GM23338 (cell line): ENCODE results near the gene EXOC5. TPM values are rescaled to one million over a fixed set of nuclear protein-coding genes. Genes with fewer than 3 reads are reported as not detected.

Experiments
- ATAC-seq: fragments of 200-7000 bp; cut with Tn5 transposase; 3 replicates; pipeline ENCODE4 v1.9.1; 2020
- DNase-seq: peaks from one replicate; pipeline ENCODE4 v3.0.0-alpha.2; 2015; ENCODE audit warnings: low spot score
- H2AFZ ChIP-seq: fragments of 200-600 bp; sonication (generic); 2 replicates; pipeline ENCODE4 v1.8.0; 2016; ENCODE audit warnings: antibody characterized with exemption, mild to moderate bottlenecking, moderate library complexity
- H3F3A ChIP-seq: fragments of 200-600 bp; sonication (generic); replicated peaks from 2 replicates; pipeline ENCODE4 v1.8.0; 2017; ENCODE audit warnings: antibody characterized with exemption, mixed run types, low read depth
- H3K27ac ChIP-seq: fragments of 200-600 bp; sonication (generic); 2 replicates; pipeline ENCODE4 v1.6.1; 2016; ENCODE audit warnings: low read depth
- H3K27me3 ChIP-seq: fragments of 200-600 bp; sonication (generic); 2 replicates; pipeline ENCODE4 v1.8.0; 2016; ENCODE audit warnings: mild to moderate bottlenecking, mixed run types, moderate library complexity; ENCODE audit not compliant: insufficient read depth
- H3K36me3 ChIP-seq: fragments of 200-600 bp; sonication (generic); 2 replicates; pipeline ENCODE4 v1.8.0; 2016; ENCODE audit warnings: mild to moderate bottlenecking; ENCODE audit not compliant: insufficient read depth
- H3K4me1 ChIP-seq: fragments of 200-600 bp; sonication (generic); 2 replicates; pipeline ENCODE4 v1.8.0; 2016; ENCODE audit warnings: mild to moderate bottlenecking, moderate library complexity; ENCODE audit not compliant: insufficient read depth
- H3K4me2 ChIP-seq: fragments of 200-600 bp; sonication (generic); 2 replicates; pipeline ENCODE4 v1.7.1; 2017; ENCODE audit warnings: mixed run types
- H3K4me3 ChIP-seq: fragments of 200-600 bp; sonication (generic); 2 replicates; pipeline ENCODE4 v1.6.1; 2016; ENCODE audit warnings: mixed run types
- H3K79me2 ChIP-seq: fragments of 200-600 bp; sonication (generic); replicated peaks from 2 replicates; pipeline ENCODE4 v1.8.0; 2017; ENCODE audit warnings: mild to moderate bottlenecking; ENCODE audit not compliant: insufficient read depth
- H3K9me2 ChIP-seq: fragments of 200-600 bp; sonication (generic); 2 replicates; pipeline ENCODE4 v1.8.0; 2017; ENCODE audit not compliant: insufficient read depth
- H4K20me1 ChIP-seq: fragments of 200-600 bp; sonication (generic); replicated peaks from 2 replicates; pipeline ENCODE4 v1.8.0; 2017; ENCODE audit warnings: mild to moderate bottlenecking; ENCODE audit not compliant: insufficient read depth
- H3K27ac Mint-ChIP-seq: 2 replicates; pipeline ENCODE4 v1.8.0; 2020; ENCODE audit warnings: inconsistent platforms, mild to moderate bottlenecking, moderate library complexity, mixed read lengths
- H3K27me3 Mint-ChIP-seq: 3 replicates; pipeline ENCODE4 v1.8.0; 2022; ENCODE audit warnings: low read depth, mild to moderate bottlenecking, moderate library complexity, mixed read lengths, inconsistent platforms; ENCODE audit not compliant: insufficient read depth, poor library complexity
- H3K36me3 Mint-ChIP-seq: 3 replicates; pipeline ENCODE4 v1.8.0; 2021; ENCODE audit warnings: low read depth, mild to moderate bottlenecking, inconsistent platforms, moderate library complexity, mixed read lengths
- H3K4me1 Mint-ChIP-seq: 3 replicates; pipeline ENCODE4 v1.8.0; 2020; ENCODE audit warnings: mild to moderate bottlenecking, inconsistent platforms, mixed read lengths
- H3K4me3 Mint-ChIP-seq: 3 replicates; pipeline ENCODE4 v1.8.0; 2021; ENCODE audit warnings: moderate library complexity, mild to moderate bottlenecking, inconsistent platforms, mixed read lengths
- H3K9me3 Mint-ChIP-seq: 3 replicates; pipeline ENCODE4 v1.8.0; 2020; ENCODE audit warnings: moderate library complexity, mild to moderate bottlenecking, inconsistent platforms, mixed read lengths
- CREB1 ChIP-seq: fragments of 250-450 bp; sonication (Bioruptor Pico); IDR thresholded peaks from 2 replicates; pipeline ENCODE4 v1.5.0; 2020; ENCODE audit warnings: low read depth, mild to moderate bottlenecking, moderate library complexity
- ETS1 ChIP-seq: IDR thresholded peaks from 2 replicates; pipeline ENCODE4 v1.6.1; 2016; ENCODE audit warnings: antibody characterized with exemption
- EZH2 ChIP-seq: fragments of 200-600 bp; sonication (generic); IDR thresholded peaks from one replicate; pipeline ENCODE4 v1.8.0; 2017; ENCODE audit warnings: antibody characterized with exemption, mild to moderate bottlenecking, low read depth; ENCODE audit not compliant: unreplicated experiment
- EZH2phosphoT487 ChIP-seq: fragments of 200-600 bp; sonication (generic); IDR thresholded peaks from one replicate; pipeline ENCODE4 v1.8.1; 2018; ENCODE audit warnings: antibody characterized with exemption; ENCODE audit not compliant: unreplicated experiment
- JUNB ChIP-seq: IDR thresholded peaks from one replicate; pipeline ENCODE4 v1.6.1; 2016; ENCODE audit warnings: antibody characterized with exemption; ENCODE audit not compliant: unreplicated experiment
- NANOG ChIP-seq: IDR thresholded peaks from 2 replicates; pipeline ENCODE4 v1.6.1; 2016; ENCODE audit warnings: antibody characterized with exemption, borderline replicate concordance
- REST ChIP-seq: IDR thresholded peaks from one replicate; pipeline ENCODE4 v1.6.1; 2018; ENCODE audit warnings: antibody characterized with exemption; ENCODE audit not compliant: unreplicated experiment
- STAT1 ChIP-seq: IDR thresholded peaks from one replicate; pipeline ENCODE4 v1.6.1; 2016; ENCODE audit warnings: antibody characterized with exemption; ENCODE audit not compliant: unreplicated experiment
- ZNF114 ChIP-seq: fragments of 250-450 bp; sonication (Bioruptor Pico); IDR thresholded peaks from 2 replicates; pipeline ENCODE4 v1.5.0; 2020; ENCODE audit warnings: mild to moderate bottlenecking, moderate library complexity
- ZNF331 ChIP-seq: fragments of 250-450 bp; sonication (Bioruptor Pico); IDR thresholded peaks from 2 replicates; pipeline ENCODE4 v1.5.0; 2020; ENCODE audit warnings: low read depth, mild to moderate bottlenecking, moderate library complexity
- polyA plus RNA-seq: library from polyadenylated mRNA; unstranded; fragments of >200 nt; fragmentation: Nextera tagmentation; extraction: Ambion mirVana; gene quantifications from 2 replicates; pipeline ENCODE4 v1.2.1, GENCODE V29; 2016
- total RNA-seq: library from RNA; depleted of rRNA; stranded (reverse); fragments of >200 nt; shearing (Covaris generic); gene quantifications from 2 replicates; pipeline ENCODE4 v1.2.3, GENCODE V29; 2014

EXOC5 gene
- total and polyA plus RNA-seq, 2 experiments from 2014 or later: 26.4 to 55.9 TPM

GRCh38 chr14:57291692-57292647 is 23.3 kb upstream of the EXOC5 start:
- no peak; the same call in 2 of the 3 replicates for ATAC-seq
- H3K4me3 Mint-ChIP-seq: no peak overlapping the region
- H3K27ac Mint-ChIP-seq: no peak overlapping the region
- H3K27me3 Mint-ChIP-seq: no peaks in the 10 kb centered on the region
- Histone ChIP-seq H3F3A (no peaks in the 10 kb centered on the region), H3K4me1 (peaks cover 9% of the 10 kb centered on the region), H4K20me1 (no peaks in the 10 kb centered on the region), H3K27me3 (no peaks in the 10 kb centered on the region), H3K79me2 (no peaks in the 10 kb centered on the region), H3K27ac (peak overlapping the region; percentile 7; the same call in 1 of the 2 replicates), H3K36me3 (no peaks in the 10 kb centered on the region), H2AFZ (no peak overlapping the region), H3K4me2 (no peak overlapping the region), H3K9me2 (no peaks in the 10 kb centered on the region), H3K4me3 (no peak overlapping the region)
- DNase-seq: no peak
- no peaks in the 10 kb centered on the region for H3K9me3 Mint-ChIP-seq
- peaks cover 6% of the 10 kb centered on the region; the same call in 2 of the 3 replicates for H3K4me1 Mint-ChIP-seq
- TF ChIP-seq ZNF114 (CRISPR knock-in tag): no peak
- no peak for TF ChIP-seq ETS1
- no peak for TF ChIP-seq EZH2
- TF ChIP-seq JUNB: no peak
- H3K36me3 Mint-ChIP-seq: peaks cover 4% of the 10 kb centered on the region; the same call in 1 of the 3 replicates

GRCh38 chr14:57290751-57291150 is 22.0 kb upstream of the EXOC5 start:
- H4K20me1 ChIP-seq: no peaks in the 10 kb centered on the region

GRCh38 chr14:57287745-57288144 is 19.0 kb upstream of the EXOC5 start:
- no peak overlapping the region for H3K27ac ChIP-seq
- no peak for ATAC-seq
- no peaks in the 10 kb centered on the region for H3F3A ChIP-seq
- H3K36me3 Mint-ChIP-seq: peaks cover 12% of the 10 kb centered on the region; the same call in 2 of the 3 replicates
- H3K79me2 ChIP-seq: no peaks in the 10 kb centered on the region
- DNase-seq: no peak
- no peaks in the 10 kb centered on the region for H3K27me3 ChIP-seq
- TF ChIP-seq REST (no peak), JUNB (no peak), ZNF114 (CRISPR knock-in tag) (no peak), ZNF331 (CRISPR knock-in tag) (no peak), EZH2 (no peak), STAT1 (no peak), ETS1 (no peak), NANOG (no peak), CREB1 (CRISPR knock-in tag) (no peak)
- H3K36me3 ChIP-seq: peaks cover 11% of the 10 kb centered on the region; the same call in 1 of the 2 replicates
- no peaks in the 10 kb centered on the region; the same call in 2 of the 3 replicates for H3K4me1 Mint-ChIP-seq
- H3K4me3 ChIP-seq: no peak overlapping the region
- H3K4me3 Mint-ChIP-seq: no peak overlapping the region
- H4K20me1 ChIP-seq: 0 out of 2 replicates have a peak, but pooled peaks cover 5% of the 10 kb centered on the region
- no peak overlapping the region for H2AFZ ChIP-seq
- H3K9me2 ChIP-seq: no peaks in the 10 kb centered on the region
- H3K27me3 Mint-ChIP-seq: no peaks in the 10 kb centered on the region
- H3K4me2 ChIP-seq: no peak overlapping the region
- H3K4me1 ChIP-seq: peaks cover 9% of the 10 kb centered on the region; the same call in 1 of the 2 replicates
- no peaks in the 10 kb centered on the region for H3K9me3 Mint-ChIP-seq
- no peak overlapping the region for H3K27ac Mint-ChIP-seq

More at GRCh38 chr14:57290751-57291150, 22.0 kb upstream of the EXOC5 start:
- peaks cover 9% of the 10 kb centered on the region; the same call in 1 of the 2 replicates for H3K36me3 ChIP-seq
- Mint-ChIP-seq H3K4me1 (peaks cover 6% of the 10 kb centered on the region; the same call in 2 of the 3 replicates), H3K4me3 (no peak overlapping the region), H3K27me3 (no peaks in the 10 kb centered on the region), H3K36me3 (peaks cover 4% of the 10 kb centered on the region; the same call in 1 of the 3 replicates), H3K27ac (no peak overlapping the region), H3K9me3 (no peaks in the 10 kb centered on the region)
- H3K4me1 ChIP-seq: peaks cover 9% of the 10 kb centered on the region
- H3K4me3 ChIP-seq: no peak overlapping the region
- no peak overlapping the region for H3K27ac ChIP-seq
- ATAC-seq: no peak
- no peak overlapping the region for H2AFZ ChIP-seq
- no peak for TF ChIP-seq EZH2phosphoT487
- TF ChIP-seq ZNF114 (CRISPR knock-in tag): no peak
- H3K4me2 ChIP-seq: no peak overlapping the region
- H3K9me2 ChIP-seq: no peaks in the 10 kb centered on the region
- no peaks in the 10 kb centered on the region for H3K27me3 ChIP-seq
- DNase-seq: no peak
- H3K79me2 ChIP-seq: no peaks in the 10 kb centered on the region
- no peaks in the 10 kb centered on the region for H3F3A ChIP-seq
